Thyroid gland (tissue), 4 donors: ENCODE results near the gene TBL1Y.

Experiments used
- POLR2A ChIP-seq, 2 donors: fragments of 450-650 bp; IDR thresholded peaks; one replicate each; pipeline ENCODE4 v1.6.1; 2017; ENCODE audit warnings: antibody characterized with exemption in 2 of 2, mild to moderate bottlenecking in 2 of 2, moderate library complexity in 1 of 2
- TF ChIP-seq, protein P1 (sequence below), 6 experiments: fragments of 200-600 bp in 3 of 6; fragments of 450-650 bp in 3 of 6; sonication (generic) in 3 of 6; IDR thresholded peaks; one replicate each; pipeline ENCODE4 v1.5.1; 2016 to 2019; ENCODE audit warnings: antibody characterized with exemption in 6 of 6, mild to moderate bottlenecking in 2 of 6, inconsistent platforms in 1 of 6, moderate library complexity in 1 of 6

DNA sequence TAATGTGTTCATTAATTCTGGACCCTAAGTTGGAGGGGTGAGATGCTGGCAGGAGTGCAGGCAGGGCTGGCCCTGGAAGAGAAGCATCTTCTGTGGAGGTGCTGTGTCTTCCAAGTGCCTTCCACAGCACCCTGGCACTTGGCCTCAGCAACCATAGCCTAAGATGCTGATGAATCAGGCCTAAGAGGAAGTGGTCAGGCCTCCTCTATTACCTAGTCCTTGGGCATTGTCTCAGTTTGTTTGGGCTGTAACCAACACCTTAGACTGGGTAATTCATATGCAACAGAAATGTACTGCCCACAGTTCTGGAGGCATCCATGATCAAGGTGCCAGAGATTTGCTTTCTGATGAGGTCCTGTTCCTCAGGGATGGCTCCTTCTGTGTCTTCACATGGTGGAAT lies 128.5 kb downstream of the TBL1Y start:
- no peak for TF ChIP-seq POLR2A (IDR thresholded peaks at IDR 0.05)
- TF ChIP-seq, protein P1, sequence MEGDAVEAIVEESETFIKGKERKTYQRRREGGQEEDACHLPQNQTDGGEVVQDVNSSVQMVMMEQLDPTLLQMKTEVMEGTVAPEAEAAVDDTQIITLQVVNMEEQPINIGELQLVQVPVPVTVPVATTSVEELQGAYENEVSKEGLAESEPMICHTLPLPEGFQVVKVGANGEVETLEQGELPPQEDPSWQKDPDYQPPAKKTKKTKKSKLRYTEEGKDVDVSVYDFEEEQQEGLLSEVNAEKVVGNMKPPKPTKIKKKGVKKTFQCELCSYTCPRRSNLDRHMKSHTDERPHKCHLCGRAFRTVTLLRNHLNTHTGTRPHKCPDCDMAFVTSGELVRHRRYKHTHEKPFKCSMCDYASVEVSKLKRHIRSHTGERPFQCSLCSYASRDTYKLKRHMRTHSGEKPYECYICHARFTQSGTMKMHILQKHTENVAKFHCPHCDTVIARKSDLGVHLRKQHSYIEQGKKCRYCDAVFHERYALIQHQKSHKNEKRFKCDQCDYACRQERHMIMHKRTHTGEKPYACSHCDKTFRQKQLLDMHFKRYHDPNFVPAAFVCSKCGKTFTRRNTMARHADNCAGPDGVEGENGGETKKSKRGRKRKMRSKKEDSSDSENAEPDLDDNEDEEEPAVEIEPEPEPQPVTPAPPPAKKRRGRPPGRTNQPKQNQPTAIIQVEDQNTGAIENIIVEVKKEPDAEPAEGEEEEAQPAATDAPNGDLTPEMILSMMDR (IDR thresholded peaks at IDR 0.05) = no peak
